ENCODE results near the gene SSTR3.
A peak's percentile ranks its signal among the peaks of the same experiment; 100 is the strongest.

Gene SSTR3

DNA sequence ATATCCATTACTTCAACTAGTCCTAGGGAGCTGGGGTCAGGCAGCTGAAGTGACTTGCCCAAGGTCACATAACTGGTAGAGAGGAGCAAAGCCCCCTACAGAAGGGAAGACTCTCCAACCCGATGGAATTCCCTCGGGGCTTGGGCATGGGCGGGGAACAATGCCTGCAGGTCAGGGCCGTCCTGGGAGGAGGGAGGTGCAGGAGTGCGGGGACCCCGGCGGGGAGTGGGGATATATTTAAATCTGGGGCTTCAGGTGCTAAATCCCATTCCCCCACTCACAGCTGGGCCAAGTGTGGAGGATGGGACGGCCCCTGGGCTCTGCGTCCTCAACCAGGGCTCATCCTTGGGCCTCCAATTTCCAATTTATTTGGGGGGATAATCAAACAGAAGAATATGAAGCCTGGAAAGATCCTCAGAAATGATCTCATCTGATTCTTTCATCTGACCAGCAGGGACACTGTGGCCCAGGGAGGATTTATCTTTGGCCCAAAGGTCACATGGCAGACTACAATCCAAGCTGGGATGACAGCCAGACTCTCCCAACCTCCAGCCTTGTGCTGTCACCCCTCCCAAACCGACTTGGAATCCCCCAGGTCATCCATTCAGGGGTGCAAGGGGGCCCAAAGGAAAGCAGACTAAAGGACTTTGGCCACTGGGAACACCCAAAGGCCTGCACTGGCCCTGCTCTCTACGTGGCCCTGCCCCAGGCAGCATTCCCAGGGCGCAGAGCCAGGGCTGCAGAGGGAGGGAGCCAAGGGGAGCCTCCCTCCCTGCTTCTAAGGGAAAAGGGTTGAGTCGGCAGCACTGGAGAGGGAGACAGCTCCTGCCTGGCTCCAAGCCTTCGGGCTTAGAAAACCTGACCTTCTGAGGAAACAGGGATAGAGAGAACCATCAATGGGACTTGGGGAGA is 15.5 kb downstream of the SSTR3 start:
- DNase-seq (ENCODE audit: low spot score) = peak; percentile 93

DNA sequence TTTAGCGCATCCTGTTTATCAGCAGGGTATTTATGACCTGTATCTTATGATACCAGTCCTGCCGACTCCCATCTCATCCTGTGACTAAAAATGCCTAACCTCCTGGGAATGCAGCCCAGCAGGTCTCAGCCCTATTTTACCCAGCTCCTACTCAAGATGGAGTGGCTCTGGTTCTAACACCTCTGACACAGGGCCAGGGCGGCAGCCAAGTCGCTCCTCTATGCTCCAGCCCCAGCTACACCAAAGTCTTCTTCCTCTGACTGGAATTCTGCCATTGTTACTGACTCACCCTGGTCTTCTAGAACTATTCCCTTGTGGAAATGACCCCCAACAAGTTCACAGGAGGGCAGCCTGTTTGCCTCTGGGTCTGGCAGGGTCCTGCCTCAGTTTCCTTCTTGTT is 16.4 kb downstream of the SSTR3 start:
- no peak for DNase-seq (ENCODE audit: low spot score)

DNA sequence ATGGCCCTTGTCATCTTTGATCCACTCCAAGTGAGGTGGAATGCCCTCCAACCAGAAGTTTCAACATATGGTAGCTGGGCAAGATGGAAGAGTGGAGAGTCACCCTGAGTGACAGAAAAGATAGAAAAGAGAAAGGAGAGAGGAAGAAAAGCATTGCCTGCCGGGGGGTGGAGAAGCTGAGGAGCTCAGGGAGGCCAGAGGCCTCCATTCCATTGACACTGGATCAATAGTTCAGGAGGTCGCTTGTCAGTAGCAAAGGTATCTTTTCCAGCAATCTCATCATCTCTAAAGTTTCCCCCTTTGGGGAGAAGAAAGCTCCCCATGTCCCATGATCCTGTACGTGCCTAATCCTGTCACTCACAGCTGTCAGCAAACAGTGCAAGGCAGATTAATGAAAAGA is 17.5 kb downstream of the SSTR3 start:
- no peak for DNase-seq (ENCODE audit: low spot score)

DNA sequence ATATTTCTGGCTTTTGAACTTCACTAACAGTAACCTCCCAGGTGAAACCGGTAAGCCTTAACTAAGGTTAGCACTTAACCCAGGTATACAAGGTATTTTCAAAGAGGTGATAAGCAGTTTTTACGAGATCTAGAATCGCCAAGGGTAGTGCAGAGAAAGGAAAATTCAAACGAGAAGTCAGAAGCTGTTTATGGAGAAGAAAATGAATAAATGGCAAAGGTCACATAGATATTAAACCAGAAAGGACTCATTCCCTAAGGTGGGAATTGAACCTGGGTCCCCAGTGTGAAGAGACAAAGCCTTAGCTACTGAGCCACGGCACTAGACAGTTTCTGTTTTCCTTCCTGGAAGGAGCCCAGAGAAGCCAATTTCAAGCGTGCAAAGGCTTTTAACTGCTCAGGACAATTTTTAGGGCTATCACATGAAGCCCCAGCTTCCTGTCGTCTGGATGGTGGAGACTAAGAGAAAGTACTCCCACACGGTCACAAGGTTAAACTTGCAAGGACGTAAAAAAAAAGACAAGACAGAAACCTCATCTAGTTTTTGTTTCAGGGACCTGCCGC is 18.6 kb downstream of the SSTR3 start:
- DNase-seq (ENCODE audit: low spot score) = no peak

DNA sequence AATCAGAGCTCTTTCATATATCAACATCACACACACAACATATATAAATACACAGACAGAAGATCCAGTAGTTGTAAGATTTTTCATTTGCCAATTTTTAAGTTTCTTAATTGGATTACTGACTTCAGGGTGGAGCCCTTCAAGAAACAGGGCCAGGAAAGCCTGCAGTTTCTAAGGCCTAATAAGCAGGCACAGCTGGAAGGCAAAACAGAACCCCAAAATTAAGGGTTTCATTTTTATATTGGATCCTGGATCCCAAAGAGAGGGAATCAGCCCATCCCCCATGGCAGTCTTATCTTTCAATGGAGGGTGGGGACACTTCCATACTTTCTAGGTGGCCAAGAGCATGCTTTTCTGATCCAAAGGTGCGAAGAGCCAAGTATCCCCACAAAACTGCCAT is 19.5 kb downstream of the SSTR3 start:
- no peak for DNase-seq (ENCODE audit: low spot score)

DNA sequence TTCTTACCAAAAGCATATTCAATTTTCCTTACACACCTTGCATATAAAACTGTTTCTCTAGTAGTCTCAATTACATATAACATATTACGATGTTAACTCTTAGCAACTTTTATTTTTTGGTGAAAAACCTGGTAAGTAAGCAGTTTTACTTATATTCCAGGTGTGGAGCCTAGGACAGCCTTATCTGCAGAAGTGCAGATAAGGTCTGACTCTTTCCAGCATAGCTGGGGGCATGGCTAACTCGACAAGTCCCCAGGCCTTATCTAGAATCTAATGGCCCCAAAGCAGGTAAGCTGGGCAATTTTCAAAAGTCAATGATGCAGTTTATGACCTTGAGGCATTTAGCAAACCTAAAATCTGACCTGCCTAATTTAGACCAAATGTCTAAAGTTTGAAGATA is 20.1 kb downstream of the SSTR3 start:
- DNase-seq (ENCODE audit: low spot score) = no peak

DNA sequence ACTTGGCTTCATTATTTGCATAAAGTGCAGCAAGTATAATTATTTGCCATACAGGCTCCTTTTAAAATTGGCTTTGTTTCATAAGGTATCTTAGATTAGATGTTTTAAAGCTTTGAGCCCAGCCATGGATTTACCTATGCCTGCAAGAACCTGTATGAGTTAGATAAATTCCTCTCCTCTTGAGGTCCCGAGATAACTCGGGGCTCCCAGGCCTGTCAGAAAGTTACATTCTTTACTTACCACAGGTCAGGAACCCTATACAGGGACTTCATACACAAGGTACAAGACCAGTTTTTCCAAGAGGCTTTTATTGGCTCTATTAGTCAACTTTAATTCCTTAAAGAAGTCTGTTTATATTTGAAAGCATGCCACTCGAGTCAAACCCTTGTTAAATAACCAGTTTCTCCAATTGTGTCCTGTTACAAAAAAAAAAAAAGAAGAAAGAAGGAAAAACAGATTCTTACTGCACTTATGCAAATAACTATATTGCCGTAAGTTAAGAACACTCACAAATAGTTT is 22.0 kb downstream of the SSTR3 start:
- DNase-seq (ENCODE audit: low spot score) = no peak

DNA sequence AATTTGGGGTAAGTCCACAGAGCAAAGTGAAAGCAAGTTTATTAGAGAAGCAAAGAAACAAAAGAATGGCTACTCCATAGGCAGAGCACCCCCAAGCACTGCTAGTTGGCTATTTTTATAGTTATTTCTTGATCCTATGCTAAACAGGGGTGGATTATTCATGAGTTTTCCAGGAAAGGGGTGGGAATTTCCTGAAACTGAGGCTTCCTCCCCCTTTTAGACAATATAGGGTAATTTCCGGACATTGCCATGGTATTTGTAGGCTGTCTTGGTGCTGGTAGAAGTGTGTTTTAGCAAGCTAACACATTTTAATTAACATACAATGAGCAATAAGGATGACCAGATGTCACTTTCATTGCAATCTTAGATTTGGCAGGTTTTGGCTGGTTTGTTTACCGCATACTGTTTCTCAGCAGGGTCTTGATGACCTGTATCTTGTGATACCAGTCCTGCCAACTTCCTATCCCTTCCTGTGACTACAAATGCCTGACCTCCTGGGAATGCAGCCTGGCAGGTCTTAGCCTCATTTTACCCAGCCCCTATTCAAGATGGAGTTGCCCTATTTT is 23.3 kb downstream of the SSTR3 start:
- DNase-seq (ENCODE audit: low spot score) = no peak

DNA sequence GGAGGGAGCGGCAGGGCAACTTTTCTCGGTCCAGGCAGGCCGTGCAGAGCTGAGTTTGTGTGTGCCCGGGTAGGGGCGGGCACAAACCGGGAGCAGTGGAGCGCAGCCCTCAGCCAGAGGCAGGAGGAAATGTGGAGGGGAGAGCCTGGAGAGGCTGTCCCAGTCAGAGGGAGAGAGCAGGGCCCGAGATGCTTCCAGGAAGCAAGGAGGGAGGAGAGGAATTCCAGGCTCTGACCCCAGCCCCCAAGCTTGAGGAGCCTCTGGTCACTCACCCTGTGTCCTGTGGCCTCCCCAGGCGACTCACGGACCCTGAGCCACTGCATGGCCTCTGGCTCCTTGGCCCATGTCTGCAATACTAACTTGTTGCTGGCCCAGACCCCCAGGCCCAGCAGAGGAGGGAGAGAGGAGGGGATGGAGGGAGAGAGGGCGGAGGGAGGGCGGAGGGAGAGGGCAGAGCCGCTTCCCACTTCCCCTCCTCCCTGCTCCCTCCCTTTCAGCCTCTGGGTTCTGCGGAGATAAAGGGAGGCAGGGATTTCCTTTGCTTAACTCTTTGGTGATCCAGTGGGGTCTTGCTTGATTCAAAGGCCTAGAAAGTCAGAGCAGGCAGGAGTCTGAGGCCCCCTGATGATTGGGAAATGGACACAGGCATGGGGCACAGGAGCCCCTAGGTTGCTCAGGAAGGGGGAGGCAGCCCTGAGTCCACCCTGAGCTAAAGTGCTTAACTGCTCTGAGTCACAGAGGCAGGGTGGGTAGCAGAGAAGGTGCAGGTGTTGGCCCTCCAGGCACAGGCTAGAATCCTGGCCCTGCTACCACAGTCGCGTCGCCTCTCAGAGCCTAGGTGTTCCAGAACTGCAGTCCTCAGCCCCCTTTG is 24.2 kb downstream of the SSTR3 start, which contains the start of gene C1QTNF6:
TSS of gene C1QTNF6 (minus strand) at position 357 of the 871 bp plus-strand sequence. CDS start at position 323, 34 bp downstream.
- DNase-seq (ENCODE audit: low spot score) = no peak

DNA sequence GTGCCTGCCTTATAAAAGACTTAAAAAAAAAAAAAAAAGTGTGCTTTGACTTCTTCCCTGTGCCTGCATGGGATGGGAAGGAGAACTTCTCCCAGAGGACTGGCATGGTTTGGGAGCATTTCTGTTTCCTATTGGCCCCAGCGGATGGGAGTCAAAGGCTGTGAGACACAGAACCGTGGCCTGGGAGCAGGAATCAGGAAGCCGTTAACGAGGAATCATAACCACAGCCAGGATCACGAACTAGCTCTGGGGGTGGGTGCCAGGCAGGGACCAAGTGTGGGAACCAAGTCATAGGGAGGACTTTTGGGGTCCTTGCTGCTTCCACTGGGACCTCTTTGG is 24.8 kb downstream of the SSTR3 start:
- DNase-seq (ENCODE audit: low spot score) = peak; percentile 51

DNA sequence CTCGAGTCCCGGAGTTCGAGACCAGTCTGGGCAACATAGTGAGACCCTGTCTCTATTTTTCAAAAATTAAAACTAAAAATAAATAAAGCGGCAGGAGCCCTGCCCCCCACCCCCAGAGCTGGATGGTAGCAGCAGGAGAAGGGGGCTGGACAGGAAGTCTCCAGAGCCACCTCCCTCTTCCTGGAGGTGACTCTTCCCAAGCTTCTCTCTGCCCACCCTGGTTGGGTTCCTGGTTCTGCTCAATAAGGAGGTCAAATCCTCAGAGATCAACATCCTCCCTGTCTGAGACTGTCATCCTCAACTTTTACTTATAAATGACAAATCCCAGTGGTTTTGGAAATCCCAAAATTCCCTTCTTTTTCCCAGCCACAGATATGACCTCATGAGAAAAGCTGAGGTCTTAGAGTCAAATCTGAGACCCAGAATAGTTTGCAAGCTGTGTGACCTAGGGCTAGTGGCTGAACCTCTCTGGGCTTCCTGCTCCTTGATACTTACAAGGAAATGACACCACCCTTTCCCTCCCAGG is 25.2 kb downstream of the SSTR3 start:
- DNase-seq (ENCODE audit: low spot score) = no peak

DNA sequence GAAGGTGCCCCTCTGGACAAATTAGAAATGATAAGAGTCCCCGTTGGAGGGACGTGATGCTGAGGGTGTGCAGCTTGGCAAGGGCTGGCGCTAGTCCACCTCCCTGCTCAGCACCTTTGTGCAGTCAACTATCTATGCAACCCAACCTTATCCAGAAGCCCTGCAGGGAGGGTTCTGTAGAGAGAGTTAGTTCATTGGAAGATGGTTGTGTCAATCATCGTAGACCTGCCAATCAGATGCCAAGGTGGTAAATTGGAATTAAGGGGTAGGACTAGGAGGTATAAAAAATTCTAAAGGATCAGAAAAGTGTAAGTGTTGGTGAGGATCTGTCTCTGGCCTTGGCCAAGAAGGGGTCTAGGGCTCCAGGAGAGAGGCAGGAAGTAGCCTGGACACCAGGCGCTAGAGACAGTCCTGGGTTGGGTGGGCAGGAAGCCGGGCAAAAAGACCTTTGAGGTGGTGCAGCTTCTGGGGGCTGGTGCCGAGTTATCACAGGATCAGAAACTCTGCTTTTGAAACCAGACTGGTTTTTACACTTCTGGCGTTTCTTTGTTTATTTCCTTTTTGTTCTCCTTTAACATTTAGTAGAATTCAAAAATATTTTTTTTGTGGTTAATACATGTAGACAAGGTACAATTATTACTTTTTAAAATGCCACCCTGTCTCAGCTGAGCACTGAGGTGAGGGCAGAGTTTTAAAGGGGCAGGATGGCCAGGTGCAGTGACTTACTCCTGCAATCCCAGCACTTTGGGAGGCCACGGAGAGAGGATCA is 25.9 kb downstream of the SSTR3 start:
- peak; percentile 91 for DNase-seq (ENCODE audit: low spot score)

DNA sequence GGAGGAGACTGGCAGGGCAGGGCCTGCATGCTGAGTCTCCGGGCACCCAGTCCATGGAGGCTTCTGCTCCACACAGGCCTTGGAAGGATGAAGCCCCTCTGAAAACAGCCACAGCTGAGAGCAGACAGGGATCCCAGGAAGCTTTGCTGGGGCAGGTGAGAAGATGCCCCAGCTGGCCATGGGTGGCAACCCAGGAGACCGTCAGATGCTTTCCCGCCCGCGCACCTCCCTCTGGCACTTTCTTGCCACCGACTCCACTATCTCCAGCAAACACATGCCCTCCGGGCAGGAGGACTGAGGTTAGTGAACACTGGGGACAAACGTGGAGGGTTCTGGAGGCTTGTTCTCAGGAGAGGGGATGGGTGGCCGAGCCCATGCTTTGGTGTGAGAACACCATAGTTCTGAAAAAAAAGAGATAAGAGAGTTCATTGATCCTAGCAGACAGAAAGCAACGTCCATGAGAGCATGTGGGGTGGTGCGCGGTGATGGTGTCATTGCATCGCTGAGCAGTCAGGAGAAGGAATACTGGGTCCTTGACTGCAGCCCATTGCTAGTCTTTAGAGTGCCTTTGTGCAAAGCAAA is 26.5 kb downstream of the SSTR3 start:
- no peak for DNase-seq (ENCODE audit: low spot score)

DNA sequence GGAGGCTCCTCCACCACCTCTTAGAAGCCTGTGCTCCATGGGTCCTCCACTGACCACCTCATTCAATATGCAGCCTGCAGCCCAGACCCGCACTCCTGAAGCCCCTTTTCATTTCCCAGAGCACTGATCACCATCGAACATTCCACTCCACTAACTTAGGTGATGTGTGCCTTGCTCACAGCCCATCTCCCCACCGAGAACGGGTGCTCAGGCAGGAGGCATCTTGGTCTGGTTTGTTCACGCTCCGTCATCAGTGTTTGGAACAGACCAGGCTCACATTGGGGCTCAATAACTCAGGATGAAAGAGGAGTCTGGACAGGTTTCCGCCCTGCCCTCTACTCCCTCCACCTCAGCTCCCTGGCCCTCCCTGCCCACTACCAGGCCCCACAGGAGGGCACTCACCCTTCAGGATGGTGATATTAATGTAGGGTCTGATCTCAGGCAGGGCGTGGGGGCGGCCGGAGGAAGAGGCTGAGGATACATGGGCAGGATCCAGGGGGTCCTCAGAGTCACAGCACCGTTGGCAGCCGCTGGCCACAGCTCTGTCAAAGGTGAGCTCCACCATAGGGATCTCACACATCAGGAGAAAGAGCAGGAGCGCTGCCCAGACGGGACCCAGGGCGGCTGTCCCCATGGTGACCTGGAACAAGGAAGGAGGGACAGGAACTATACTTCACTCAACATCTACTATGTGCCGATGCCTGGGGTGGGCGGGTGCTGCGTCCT is 27.3 kb downstream of the SSTR3 start:
- no peak for DNase-seq (ENCODE audit: low spot score)

DNA sequence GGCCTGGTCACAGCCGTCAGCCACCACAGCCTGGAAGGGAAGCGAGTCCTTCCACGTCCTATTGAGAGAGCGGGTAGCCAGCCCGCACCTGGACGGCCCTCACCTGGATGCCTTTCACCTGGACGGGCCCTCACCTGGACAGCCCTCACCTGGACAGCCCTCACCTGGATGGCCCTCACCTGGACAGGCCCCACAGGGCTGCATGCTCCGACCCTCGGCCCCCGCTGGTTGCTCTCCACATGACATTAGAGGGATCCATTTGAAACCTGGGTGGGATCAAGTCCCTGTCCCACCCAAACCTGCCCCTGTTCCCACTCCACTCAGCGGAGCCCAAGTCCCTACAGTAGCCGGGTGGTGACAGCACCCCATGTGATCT is 27.9 kb downstream of the SSTR3 start:
- no peak for DNase-seq (ENCODE audit: low spot score)

DNA sequence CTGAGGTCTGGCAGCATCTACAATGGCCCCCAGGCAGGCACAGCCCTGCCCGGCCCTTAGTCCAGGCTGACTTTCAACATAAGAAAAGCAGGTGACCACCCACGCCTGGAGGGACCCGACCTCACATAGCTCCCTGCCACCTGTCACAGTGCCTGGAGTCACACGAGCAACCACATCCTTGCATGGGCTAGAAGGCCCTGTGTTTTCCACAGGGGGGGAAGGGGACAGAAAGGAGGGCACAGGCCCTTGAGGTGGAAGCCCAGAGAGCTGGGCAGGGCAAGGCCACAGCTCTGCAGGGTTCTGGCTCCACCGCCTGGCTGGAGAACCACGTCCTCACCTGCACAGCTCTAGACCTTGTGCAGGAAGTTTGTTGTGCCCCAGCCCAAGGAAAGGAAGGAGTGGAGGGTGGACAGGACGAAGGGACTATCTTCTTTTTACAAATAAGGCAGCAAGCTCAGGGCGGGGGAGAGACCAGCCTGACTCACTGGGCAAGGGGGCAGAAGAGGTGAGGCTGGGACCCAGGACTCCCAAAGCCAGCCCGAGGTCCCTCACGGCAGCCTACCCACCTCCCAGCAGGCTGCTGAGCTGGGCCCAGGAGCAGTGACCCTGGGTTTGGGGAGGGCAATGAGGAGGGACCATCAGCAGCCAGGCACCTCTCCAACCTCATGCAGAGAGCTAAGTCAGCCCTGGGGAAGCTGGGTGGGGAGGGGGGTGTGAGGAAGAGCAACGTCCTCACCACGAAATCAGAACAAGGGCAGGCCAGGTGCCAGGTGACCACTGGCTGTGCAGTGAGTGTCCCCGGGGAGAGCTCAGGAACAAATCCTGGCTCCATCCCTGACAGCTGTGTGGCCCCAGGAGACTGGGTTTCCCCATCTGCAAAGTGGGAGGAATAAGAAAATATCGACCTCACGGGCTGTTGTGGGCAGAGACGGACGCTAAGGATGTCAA is 28.6 kb downstream of the SSTR3 start:
- DNase-seq (ENCODE audit: low spot score) = no peak

DNA sequence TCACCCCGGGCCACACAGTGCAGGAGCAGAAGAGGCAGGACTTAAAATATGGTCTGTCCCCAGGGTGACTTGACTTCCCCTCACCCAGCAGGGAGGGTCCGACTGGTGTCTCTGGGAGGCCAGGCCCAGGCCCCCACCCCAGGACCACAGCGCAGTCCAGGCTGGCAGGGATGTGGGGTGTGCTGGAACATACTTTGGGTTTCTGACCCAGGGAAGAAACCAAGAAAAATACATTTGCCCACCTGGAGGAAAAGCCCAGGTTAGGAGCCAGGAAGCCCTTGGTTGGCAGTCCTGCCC is 29.4 kb downstream of the SSTR3 start:
- DNase-seq (ENCODE audit: low spot score) = no peak

DNA sequence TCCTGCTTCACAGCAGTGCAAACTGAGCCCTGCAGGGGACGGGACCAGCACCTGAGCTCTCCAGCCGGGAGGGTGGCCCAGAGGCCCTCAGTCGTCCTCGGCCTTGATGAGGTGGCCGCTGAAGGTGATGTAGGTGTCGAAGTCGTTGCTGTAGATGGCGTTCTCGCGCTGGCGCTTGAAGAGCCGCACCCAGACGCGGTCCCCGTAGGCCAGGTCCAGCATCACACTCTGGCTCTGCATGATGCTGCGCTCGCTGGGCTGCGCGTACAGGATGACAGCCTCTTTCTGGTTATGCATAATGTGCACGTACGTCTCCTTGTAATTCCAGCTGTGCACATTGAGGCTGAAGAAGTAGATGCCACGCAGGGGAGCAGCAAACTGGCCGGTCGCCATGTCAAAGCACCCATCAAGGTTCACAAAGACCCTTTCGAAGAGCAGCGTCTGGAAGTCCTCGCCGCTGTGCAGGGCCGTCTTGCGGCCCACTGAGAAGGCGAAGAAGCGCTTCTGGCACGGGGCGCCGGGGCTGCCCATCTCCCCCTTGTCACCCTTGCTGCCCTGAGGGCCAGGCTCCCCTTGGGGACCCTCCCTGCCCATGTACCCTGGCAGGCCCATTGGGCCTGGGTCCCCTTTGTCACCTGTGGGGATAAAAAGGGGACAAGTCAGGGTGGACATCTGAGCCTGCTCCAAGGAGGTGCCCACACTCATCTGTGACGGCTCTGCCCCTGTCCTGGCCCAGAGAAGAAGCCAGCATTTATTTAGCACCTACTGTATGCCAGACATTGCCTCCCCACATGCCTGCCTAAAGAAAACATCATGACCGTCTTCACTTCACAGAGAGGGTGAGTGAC is 30.0 kb downstream of the SSTR3 start:
- DNase-seq (ENCODE audit: low spot score) = no peak

All from hepatic stellate cell (primary cell).